Measurements from ENCODE around the gene TGFB2.

- TF ChIP-seq CTCF (conservative IDR thresholded peaks at IDR 0.05; ENCODE audit: low read depth in 2 of 2) (no peak), EZH2phosphoT487 (IDR thresholded peaks at IDR 0.05; ENCODE audit: unreplicated experiment) (no peak), ZNF114 (CRISPR knock-in tag; IDR thresholded peaks at IDR 0.05) (no peak), POLR2AphosphoS5 (IDR thresholded peaks at IDR 0.05; ENCODE audit: low read depth) (no peak), NANOG (IDR thresholded peaks at IDR 0.05; ENCODE audit: borderline replicate concordance) (no peak), CREB1 (CRISPR knock-in tag; IDR thresholded peaks at IDR 0.05; ENCODE audit: low read depth) (no peak), JUNB (IDR thresholded peaks at IDR 0.05; ENCODE audit: unreplicated experiment) (no peak)
- TF ChIP-seq, protein P1, sequence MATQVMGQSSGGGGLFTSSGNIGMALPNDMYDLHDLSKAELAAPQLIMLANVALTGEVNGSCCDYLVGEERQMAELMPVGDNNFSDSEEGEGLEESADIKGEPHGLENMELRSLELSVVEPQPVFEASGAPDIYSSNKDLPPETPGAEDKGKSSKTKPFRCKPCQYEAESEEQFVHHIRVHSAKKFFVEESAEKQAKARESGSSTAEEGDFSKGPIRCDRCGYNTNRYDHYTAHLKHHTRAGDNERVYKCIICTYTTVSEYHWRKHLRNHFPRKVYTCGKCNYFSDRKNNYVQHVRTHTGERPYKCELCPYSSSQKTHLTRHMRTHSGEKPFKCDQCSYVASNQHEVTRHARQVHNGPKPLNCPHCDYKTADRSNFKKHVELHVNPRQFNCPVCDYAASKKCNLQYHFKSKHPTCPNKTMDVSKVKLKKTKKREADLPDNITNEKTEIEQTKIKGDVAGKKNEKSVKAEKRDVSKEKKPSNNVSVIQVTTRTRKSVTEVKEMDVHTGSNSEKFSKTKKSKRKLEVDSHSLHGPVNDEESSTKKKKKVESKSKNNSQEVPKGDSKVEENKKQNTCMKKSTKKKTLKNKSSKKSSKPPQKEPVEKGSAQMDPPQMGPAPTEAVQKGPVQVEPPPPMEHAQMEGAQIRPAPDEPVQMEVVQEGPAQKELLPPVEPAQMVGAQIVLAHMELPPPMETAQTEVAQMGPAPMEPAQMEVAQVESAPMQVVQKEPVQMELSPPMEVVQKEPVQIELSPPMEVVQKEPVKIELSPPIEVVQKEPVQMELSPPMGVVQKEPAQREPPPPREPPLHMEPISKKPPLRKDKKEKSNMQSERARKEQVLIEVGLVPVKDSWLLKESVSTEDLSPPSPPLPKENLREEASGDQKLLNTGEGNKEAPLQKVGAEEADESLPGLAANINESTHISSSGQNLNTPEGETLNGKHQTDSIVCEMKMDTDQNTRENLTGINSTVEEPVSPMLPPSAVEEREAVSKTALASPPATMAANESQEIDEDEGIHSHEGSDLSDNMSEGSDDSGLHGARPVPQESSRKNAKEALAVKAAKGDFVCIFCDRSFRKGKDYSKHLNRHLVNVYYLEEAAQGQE (IDR thresholded peaks at IDR 0.05; ENCODE audit: unreplicated experiment), result no peak
Measured at GRCh38 chr1:218374401-218375353, 29.5 kb downstream of the TGFB2 start.

Measured in GM23338 (cell line).